Activated CD4-positive, alpha-beta T cell treated with anti-CD3 and anti-CD28 coated beads for 36 hours (primary cell): ENCODE measurements around the gene TTC16. TPM values are rescaled to one million over a fixed set of nuclear protein-coding genes. Genes with fewer than 3 reads are reported as not detected.

Experiments used
- ATAC-seq: fragments of 200-7000 bp; cut with Tn5 transposase; one replicate; pipeline ENCODE4 v1.10.0; 2021; ENCODE audit warnings: mild to moderate bottlenecking, moderate library complexity
- CTCF ChIA-PET: fragments of 350-600 bp; sonication (Branson Sonifier 250); formaldehyde crosslinking; loops from one replicate; lab custom pipeline; 2021; ENCODE audit warnings: antibody characterized with exemption; lab: Charles Lee
- POLR2A ChIA-PET: fragments of 350-600 bp; sonication (Branson Sonifier 250); formaldehyde crosslinking; loops from one replicate; lab custom pipeline; 2021; ENCODE audit warnings: antibody characterized with exemption, inconsistent platforms; lab: Charles Lee
- DNase-seq: peaks from one replicate; pipeline ENCODE4 v3.0.0-alpha.2; 2020
- H3K27ac Mint-ChIP-seq: one replicate; pipeline ENCODE4 v1.8.0; 2021; ENCODE audit warnings: mixed read lengths
- H3K27me3 Mint-ChIP-seq: one replicate; pipeline ENCODE4 v1.8.0; 2021; ENCODE audit warnings: mixed read lengths
- H3K36me3 Mint-ChIP-seq: one replicate; pipeline ENCODE4 v1.8.0; 2021; ENCODE audit warnings: low read depth, mixed read lengths
- H3K4me1 Mint-ChIP-seq: one replicate; pipeline ENCODE4 v1.8.0; 2021; ENCODE audit warnings: mixed read lengths
- H3K4me3 Mint-ChIP-seq: one replicate; pipeline ENCODE4 v1.8.0; 2021; ENCODE audit warnings: mild to moderate bottlenecking, moderate library complexity, mixed read lengths
- H3K9me3 Mint-ChIP-seq: one replicate; pipeline ENCODE4 v1.8.0; 2021; ENCODE audit warnings: low read depth, mixed read lengths
- intact Hi-C, 2 experiments: fragments of 100-400 bp; cut with DNase I in 1 of 2; cut with micrococcal nuclease in 1 of 2; formaldehyde crosslinking; loops; one replicate each; pipeline versions ENCODE4 v1.14.2 to v1.15.1; 2022 to 2024; cut with DNase I, micrococcal nuclease
- total RNA-seq, 2 experiments: library from RNA; stranded (reverse); gene quantifications; one replicate each; pipeline ENCODE4 v1.2.3, GENCODE V29; 2021

TTC16 gene
- total RNA-seq, 2 experiments from 2014 or later = 0.16 to 0.30 TPM

DNA sequence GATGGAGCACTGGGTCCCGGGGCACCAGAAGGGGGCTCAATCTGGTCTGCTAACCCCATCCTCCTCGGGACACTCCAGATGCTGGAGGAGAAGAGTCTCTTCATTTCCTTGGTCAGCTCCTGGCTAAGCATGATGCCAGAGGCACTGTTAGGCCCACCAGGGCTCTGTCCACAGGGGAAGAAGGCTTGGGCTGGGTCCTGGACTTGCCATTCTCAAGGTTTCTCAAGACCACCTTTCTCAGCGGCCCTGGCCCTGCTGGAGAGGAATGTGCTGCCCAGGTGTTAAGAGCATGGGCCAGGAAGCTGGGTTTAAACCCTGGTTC is 54.7 kb downstream of the TTC16 start:
- Mint-ChIP-seq H3K36me3 (peaks cover 36% of the 10 kb centered on the region), H3K4me1 (peaks cover 61% of the 10 kb centered on the region), H3K27me3 (no peaks in the 10 kb centered on the region), H3K9me3 (no peaks in the 10 kb centered on the region), H3K27ac (peak overlapping the region; percentile 80), H3K4me3 (peak overlapping the region; percentile 80)
- CTCF ChIA-PET = interaction anchor here (0.8 to 2.9 kb wide), 6 partner anchors 10 to 145 kb away, joined by 3 to 16 read pairs (median 4); partner anchors contain the start of genes CDK9 and TOR2A
- intact Hi-C loops = loop anchor here (5.0 to 10.0 kb wide), 2 partner anchors 546 to 908 kb away; partner anchors contain the start of gene ZBTB34 (in 1 of the 2)
- POLR2A ChIA-PET = interaction anchor here (0.6 to 1.4 kb wide), 5 partner anchors 15 to 311 kb away, joined by 3 to 15 read pairs (median 5); partner anchors contain the start of genes CDK9, FPGS and TOR2A
- no peak for ATAC-seq
- DNase-seq = no peak

- ATAC-seq (peak; percentile 95), DNase-seq (peak; percentile 99)
- Mint-ChIP-seq H3K4me3 (peak overlapping the region; percentile 80), H3K27ac (peak overlapping the region; percentile 80), H3K36me3 (peaks cover 33% of the 10 kb centered on the region), H3K4me1 (peaks cover 59% of the 10 kb centered on the region), H3K9me3 (no peaks in the 10 kb centered on the region), H3K27me3 (no peaks in the 10 kb centered on the region)
- POLR2A ChIA-PET = interaction anchor here (0.6 to 1.4 kb wide), 7 partner anchors 14 to 321 kb away, joined by 3 to 15 read pairs (median 5); partner anchors contain the start of genes CDK9, FPGS, LRSAM1 and RPL12
- intact Hi-C loops = loop anchor here (1.0 to 10.0 kb wide), 13 partner anchors 12 to 909 kb away; partner anchors contain the start of genes FPGS (in 2 of the 2), BBLN (in 1 of the 2), NAIF1 (in 1 of the 2) and PTRH1 (in 1 of the 2)
- CTCF ChIA-PET = interaction anchor here (0.6 to 2.9 kb wide), 8 partner anchors 9 to 145 kb away, joined by 3 to 16 read pairs (median 3); partner anchors contain the start of genes CDK9 and TOR2A
Observed at GRCh38 chr9:127770905-127771569, 55.2 kb downstream of the TTC16 start.

GRCh38 chr9:127771570-127772189 is 55.8 kb downstream of the TTC16 start:
- intact Hi-C loops = loop anchor here (1.0 to 10.0 kb wide), 13 partner anchors 12 to 909 kb away; partner anchors contain the start of genes FPGS (in 2 of the 2), BBLN (in 1 of the 2), NAIF1 (in 1 of the 2) and PTRH1 (in 1 of the 2)
- Mint-ChIP-seq H3K27ac (peak overlapping the region; percentile 80), H3K27me3 (no peaks in the 10 kb centered on the region), H3K36me3 (peaks cover 34% of the 10 kb centered on the region), H3K4me1 (peaks cover 61% of the 10 kb centered on the region), H3K4me3 (peak overlapping the region; percentile 80), H3K9me3 (no peaks in the 10 kb centered on the region)
- CTCF ChIA-PET = interaction anchor here (0.6 to 2.9 kb wide), 9 partner anchors 9 to 144 kb away, joined by 3 to 16 read pairs (median 3); partner anchors contain the start of genes CDK9 and TOR2A
- POLR2A ChIA-PET = interaction anchor here (0.6 to 1.4 kb wide), 6 partner anchors 14 to 1689 kb away, joined by 3 to 15 read pairs (median 5); partner anchors contain the start of genes CDK9, FPGS, LRSAM1 and RPL12
- DNase-seq (no peak), ATAC-seq (no peak)

DNA sequence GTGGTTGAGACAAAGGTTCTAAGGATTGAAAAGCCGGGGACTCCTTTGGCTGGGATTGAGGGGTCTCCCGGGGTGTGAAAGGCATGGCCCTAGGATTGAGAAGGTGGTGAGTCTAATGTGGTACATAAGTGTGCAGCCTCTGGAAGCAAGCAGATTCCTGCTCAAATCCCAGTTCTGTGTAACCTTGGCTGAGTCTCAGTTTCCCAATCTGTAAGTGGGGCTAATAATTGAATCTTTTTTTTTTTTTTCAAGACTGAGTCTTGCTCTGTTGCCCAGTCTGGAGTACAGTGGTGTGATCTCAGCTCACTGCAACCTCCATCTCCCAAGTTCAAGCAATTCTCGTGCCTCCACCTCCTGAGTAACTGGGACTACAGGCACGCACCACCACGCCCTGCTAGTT is 56.7 kb downstream of the TTC16 start:
- ChIA-PET POLR2A (interaction anchor here (0.6 kb wide), 1 partner anchor 19 kb away, joined by 4 read pairs; no protein-coding TSS in a partner anchor), CTCF (interaction anchor here (0.6 to 2.9 kb wide), 7 partner anchors 9 to 97 kb away, joined by 3 to 16 read pairs (median 3); partner anchors contain the start of gene TOR2A)

GRCh38 chr9:127773272-127773671 is 57.4 kb downstream of the TTC16 start:
- peaks cover 37% of the 10 kb centered on the region for H3K36me3 Mint-ChIP-seq

More for the DNA sequence above, 56.7 kb downstream of the TTC16 start:
- intact Hi-C loops = loop anchor here (5.0 to 10.0 kb wide), 2 partner anchors 548 to 910 kb away; partner anchors contain the start of gene ZBTB34 (in 1 of the 2)
- Mint-ChIP-seq H3K36me3 (peaks cover 36% of the 10 kb centered on the region), H3K27ac (no peak overlapping the region), H3K4me1 (peaks cover 53% of the 10 kb centered on the region), H3K4me3 (no peak overlapping the region), H3K9me3 (no peaks in the 10 kb centered on the region), H3K27me3 (no peaks in the 10 kb centered on the region)
- ATAC-seq (no peak), DNase-seq (no peak)

DNA sequence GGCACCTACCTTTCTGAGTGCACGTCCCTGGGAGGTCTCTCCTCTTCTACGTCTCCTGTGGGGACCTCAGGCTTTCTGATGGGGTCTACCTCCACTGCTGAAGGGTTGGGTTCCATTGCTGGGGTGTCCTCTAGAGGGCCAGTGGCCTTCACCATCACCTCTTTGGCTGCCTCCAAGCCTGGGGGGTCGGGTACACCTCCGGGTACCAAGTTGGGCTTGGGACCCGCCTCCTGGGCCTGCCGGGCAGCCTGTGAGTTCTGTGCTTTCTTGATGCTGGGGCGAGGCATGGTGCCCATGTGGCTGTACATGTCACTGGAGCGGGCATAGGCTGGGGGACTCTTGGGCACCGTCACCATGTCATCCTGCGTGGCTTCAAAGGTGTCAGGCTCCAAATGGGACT is 58.1 kb downstream of the TTC16 start:
- Mint-ChIP-seq H3K27ac (peak overlapping the region; percentile 6), H3K9me3 (no peaks in the 10 kb centered on the region), H3K27me3 (no peaks in the 10 kb centered on the region), H3K36me3 (peaks cover 33% of the 10 kb centered on the region), H3K4me3 (no peak overlapping the region), H3K4me1 (peaks cover 42% of the 10 kb centered on the region)
- intact Hi-C loops = loop anchor here (5.0 to 10.0 kb wide), 2 partner anchors 549 to 912 kb away; partner anchors contain the start of gene ZBTB34 (in 1 of the 2)
- no peak for ATAC-seq
- CTCF ChIA-PET = interaction anchor here (0.8 to 1.0 kb wide), 2 partner anchors 9 to 96 kb away, joined by 3 read pairs; no protein-coding TSS in a partner anchor
- DNase-seq = no peak
- POLR2A ChIA-PET = no interaction called here

More at GRCh38 chr9:127773272-127773671, 57.4 kb downstream of the TTC16 start:
- ChIA-PET CTCF (interaction anchor here (0.6 to 1.3 kb wide), 5 partner anchors 10 to 97 kb away, joined by 3 read pairs; no protein-coding TSS in a partner anchor), POLR2A (interaction anchor here (0.6 kb wide), 1 partner anchor 19 kb away, joined by 4 read pairs; no protein-coding TSS in a partner anchor)
- H3K27ac Mint-ChIP-seq = no peak overlapping the region
- no peak overlapping the region for H3K4me3 Mint-ChIP-seq
- H3K4me1 Mint-ChIP-seq = peaks cover 48% of the 10 kb centered on the region
- DNase-seq (no peak), ATAC-seq (no peak)
- H3K27me3 Mint-ChIP-seq = no peaks in the 10 kb centered on the region
- H3K9me3 Mint-ChIP-seq = no peaks in the 10 kb centered on the region
- intact Hi-C loops = loop anchor here (5.0 to 10.0 kb wide), 2 partner anchors 548 to 911 kb away; partner anchors contain the start of gene ZBTB34 (in 1 of the 2)

DNA sequence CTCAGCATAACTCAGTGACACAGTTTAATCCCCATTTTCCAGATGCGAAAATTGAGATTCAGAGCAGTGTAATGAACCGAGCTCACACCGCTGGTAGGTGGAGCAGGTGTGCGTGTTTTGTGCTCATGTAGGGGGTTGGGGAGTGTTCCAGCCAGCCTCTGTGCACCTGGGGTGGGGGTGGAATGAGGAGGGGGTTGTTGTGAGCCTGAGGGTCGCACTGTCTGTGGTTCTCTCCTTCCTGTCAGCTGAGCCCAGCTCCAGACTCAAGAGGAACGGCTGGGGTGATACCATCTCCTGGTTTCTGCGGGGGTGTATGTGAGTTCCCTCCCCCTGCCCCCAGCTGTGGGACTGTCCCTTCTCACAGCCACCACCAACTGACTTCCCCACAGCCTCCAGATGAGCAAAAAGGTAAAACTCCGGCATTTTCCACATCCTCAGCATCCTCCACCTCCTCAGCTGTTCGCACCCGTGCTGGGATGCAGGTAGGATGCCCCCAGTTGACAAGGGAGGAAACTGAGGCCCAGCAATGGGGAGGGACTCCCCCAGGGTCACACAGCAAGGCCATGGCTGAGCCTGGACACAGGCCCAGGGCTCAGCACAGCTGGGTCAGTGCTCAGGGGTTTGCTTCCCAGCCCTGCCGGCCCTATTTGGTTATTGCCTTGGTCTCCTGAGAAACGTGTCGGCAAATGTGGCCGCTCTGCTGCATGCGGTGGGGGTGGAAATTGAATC is 60.5 kb downstream of the TTC16 start:
- POLR2A ChIA-PET = interaction anchor here (0.6 to 1.3 kb wide), 5 partner anchors 9 to 315 kb away, joined by 3 to 4 read pairs (median 3); partner anchors contain the start of genes CDK9 and NAIF1
- Mint-ChIP-seq H3K4me1 (peaks cover 40% of the 10 kb centered on the region), H3K9me3 (no peaks in the 10 kb centered on the region), H3K27me3 (no peaks in the 10 kb centered on the region), H3K36me3 (peaks cover 27% of the 10 kb centered on the region), H3K27ac (peak overlapping the region; percentile 98), H3K4me3 (peak overlapping the region; percentile 92)
- ATAC-seq (peak; percentile 42), DNase-seq (peak; percentile 86)
- CTCF ChIA-PET = interaction anchor here (0.6 to 2.4 kb wide), 7 partner anchors 8 to 251 kb away, joined by 3 to 6 read pairs (median 3); partner anchors contain the start of genes CDK9 and TOR2A
- intact Hi-C loops = loop anchor here (5.0 to 10.0 kb wide), 2 partner anchors 324 to 552 kb away; partner anchors contain the start of genes LRSAM1 (in 1 of the 2) and RPL12 (in 1 of the 2)

- intact Hi-C loops = loop anchor here (5.0 to 10.0 kb wide), 2 partner anchors 325 to 552 kb away; partner anchors contain the start of genes LRSAM1 (in 1 of the 2) and RPL12 (in 1 of the 2)
- ATAC-seq (no peak), DNase-seq (peak; percentile 57)
- H3K9me3 Mint-ChIP-seq = no peaks in the 10 kb centered on the region
- peak overlapping the region; percentile 98 for H3K27ac Mint-ChIP-seq
- no peaks in the 10 kb centered on the region for H3K27me3 Mint-ChIP-seq
- peaks cover 27% of the 10 kb centered on the region for H3K36me3 Mint-ChIP-seq
- ChIA-PET CTCF (interaction anchor here (0.6 to 2.4 kb wide), 4 partner anchors 8 to 42 kb away, joined by 3 to 6 read pairs (median 4); partner anchors contain the start of genes CDK9 and TOR2A), POLR2A (interaction anchor here (1.2 to 1.3 kb wide), 2 partner anchors 30 to 290 kb away, joined by 3 to 4 read pairs; partner anchors contain the start of gene NAIF1)
- H3K4me1 Mint-ChIP-seq = peaks cover 41% of the 10 kb centered on the region
- peak overlapping the region; percentile 92 for H3K4me3 Mint-ChIP-seq
Observed at GRCh38 chr9:127776924-127777289, 61.0 kb downstream of the TTC16 start.

DNA sequence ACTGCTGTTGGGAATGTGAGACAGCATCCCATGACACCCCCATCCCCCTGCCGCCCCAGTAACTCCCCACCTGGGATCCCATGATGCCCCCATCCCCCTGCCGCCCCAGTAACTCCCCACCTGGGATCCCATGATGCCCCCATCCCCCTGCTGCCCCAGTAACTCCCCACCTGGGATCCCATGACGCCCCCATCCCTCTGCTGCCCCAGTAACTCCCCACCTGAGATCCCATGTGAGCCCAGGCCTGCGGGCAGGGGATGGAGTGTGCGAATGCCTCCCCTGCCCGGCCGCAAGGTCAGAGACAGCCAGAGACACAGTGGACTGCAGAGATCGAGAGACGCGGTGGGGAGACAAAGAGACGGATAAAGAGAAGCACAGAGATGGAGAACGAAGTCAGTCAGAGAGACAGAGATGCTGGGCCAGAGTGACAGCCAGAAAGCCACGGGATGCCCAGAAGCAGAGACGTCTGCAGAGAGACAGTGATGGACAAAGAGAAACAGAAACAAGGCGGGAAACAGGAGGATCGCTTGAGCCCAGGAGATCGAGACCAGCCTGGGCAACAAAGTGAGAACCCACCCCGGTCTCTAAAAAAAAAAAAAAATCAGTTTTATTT is 61.6 kb downstream of the TTC16 start:
- Mint-ChIP-seq H3K4me3 (peak overlapping the region; percentile 92), H3K9me3 (no peaks in the 10 kb centered on the region), H3K4me1 (peaks cover 44% of the 10 kb centered on the region), H3K36me3 (peaks cover 27% of the 10 kb centered on the region), H3K27me3 (no peaks in the 10 kb centered on the region), H3K27ac (peak overlapping the region; percentile 98)
- intact Hi-C loops = loop anchor here (5.0 to 10.0 kb wide), 2 partner anchors 325 to 553 kb away; partner anchors contain the start of genes LRSAM1 (in 1 of the 2) and RPL12 (in 1 of the 2)
- CTCF ChIA-PET = no interaction called here
- DNase-seq (peak; percentile 38), ATAC-seq (no peak)
- POLR2A ChIA-PET = interaction anchor here (0.6 kb wide), 1 partner anchor 473 kb away, joined by 8 read pairs; no protein-coding TSS in a partner anchor
